ENCODE measurements around the gene SOX5.

- no peak for TF ChIP-seq CTCF (IDR thresholded peaks at IDR 0.05)
- no peak for TF ChIP-seq POLR2A (IDR thresholded peaks at IDR 0.05)
These were observed 384.9 kb downstream of the SOX5 start for GRCh38 chr12:23564451-23565152.

Measured in vagina (tissue), 2 donors.